ENCODE results near the gene FURIN.
A peak's percentile ranks its signal among the peaks of the same experiment; 100 is the strongest.
"Not testable (repeated sequence)": the region's sequence is repeated elsewhere in the genome, so short reads cannot be mapped to it uniquely, and the experiment has no call there.

FURIN gene

DNA sequence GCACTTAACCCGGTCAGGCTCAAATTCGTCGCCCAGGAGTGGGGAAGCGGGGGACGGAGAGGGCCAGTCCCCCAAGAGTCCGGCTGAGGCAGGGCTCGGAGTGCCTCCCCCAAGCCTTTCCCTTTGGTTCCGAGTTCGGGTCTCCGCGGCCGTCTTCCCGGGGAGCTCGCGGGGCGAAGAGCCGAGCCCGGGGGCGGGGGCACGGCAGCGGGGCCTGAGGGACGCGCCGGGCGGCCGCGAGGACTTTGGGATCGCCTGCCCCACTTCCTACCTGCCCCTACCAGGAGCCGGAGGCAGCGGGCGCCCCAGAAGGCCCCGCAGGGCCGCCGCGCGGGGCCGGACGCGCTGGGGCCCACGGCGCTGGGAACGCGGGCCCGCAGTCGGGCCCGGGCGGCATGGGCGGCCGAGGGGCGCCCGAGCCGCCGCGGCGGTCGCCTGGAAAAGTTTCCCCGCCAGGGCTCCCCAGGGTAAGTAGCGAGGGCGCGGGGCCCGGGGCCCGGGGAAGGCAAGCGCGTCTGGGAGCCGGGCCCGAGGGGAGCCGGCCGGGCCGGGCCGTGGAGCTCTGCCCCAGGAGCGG, 2.8 kb downstream of the FURIN start:
- no peak for DNase-seq

GRCh38 chr15:90871716-90872485, 3.5 kb downstream of the FURIN start:
- peak; percentile 28 for DNase-seq

DNA sequence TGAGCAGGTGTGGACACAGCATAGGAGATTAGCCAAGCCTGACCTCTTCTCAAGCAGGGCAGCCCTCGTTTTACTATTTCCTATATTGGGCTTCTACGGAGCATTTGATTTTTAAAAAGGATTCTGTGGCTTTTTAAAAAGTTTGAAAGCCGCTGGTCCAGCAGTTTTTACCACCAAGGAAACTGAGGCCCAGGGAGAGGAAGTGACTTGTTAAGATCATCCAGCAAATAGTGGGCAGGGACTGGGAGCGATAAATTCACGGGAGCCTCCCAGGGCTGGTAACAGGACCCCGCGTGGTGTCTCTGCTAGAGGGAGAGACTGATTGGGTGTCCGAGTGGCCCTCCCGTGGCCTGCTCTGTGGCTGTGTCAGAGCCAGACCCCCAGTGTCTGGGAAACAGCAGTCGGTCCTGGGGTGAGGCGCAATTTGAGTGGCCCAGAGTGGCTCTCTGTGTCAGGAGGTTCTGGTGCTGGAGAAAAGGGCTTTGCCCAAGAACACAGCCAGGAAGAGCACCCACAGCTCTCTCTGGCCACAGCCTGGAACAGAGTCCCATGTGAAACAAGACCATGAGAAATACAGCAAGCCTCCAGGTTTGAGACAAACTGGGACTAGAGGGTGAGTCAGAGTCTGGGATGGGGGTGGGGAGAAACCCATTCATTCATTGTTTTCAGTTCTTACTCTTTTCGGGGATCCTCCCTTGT, 4.2 kb downstream of the FURIN start:
- DNase-seq: no peak

DNA sequence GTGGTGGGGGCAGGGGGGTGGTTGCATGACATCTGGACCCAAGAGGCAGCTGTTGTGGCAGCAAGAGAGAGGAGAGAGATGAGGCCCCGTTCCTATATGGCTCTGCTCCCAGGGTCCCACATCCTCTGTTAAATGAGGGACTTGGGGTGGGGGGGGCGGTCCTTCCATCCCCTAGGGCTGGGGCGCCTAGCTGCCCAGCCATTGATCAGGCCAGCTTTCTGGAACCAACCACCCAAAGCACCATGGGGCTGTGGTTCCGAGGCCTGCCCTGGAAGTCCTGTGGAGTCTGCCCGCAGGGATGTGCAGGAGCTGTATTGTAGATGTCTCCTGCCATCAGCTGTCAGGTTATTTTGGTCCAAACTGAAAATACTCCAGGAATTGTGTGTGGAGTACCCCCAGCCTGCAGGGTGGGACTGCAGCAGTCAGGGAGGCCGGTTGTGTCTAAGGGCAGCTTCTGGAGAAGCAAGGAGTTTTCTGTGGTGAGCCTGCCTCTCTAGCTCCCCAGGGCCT, 5.2 kb downstream of the FURIN start:
- no peak for DNase-seq

- DNase-seq: no peak
Measured at GRCh38 chr15:90873998-90874605, 5.7 kb downstream of the FURIN start.

DNA sequence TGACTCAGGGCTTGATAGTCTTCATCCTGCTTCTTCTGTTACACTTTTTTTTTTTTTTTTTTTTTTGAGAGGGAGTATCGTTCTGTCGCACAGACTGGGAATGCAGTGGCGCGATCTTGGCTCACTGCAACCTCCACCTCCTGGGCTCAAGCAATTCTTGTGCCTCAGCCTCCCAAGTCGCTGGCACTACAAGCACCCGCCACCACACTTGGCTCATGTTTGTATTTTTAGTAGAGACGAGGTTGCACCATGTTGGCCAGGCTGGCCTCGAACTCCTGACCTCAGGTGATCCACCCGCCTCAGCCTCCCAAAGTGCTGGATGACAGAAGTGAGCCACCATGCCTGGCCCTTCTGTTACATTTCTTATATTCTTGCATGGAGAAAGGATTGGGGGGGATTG, 6.6 kb downstream of the FURIN start:
- DNase-seq: not testable (repeated sequence)

- DNase-seq: no peak
Measured at GRCh38 chr15:90875549-90875981, 7.2 kb downstream of the FURIN start.

- no peak for DNase-seq
Measured at GRCh38 chr15:90876046-90876445, 7.7 kb downstream of the FURIN start.

- DNase-seq: no peak
Measured at GRCh38 chr15:90876512-90877170, 8.3 kb downstream of the FURIN start.

DNA sequence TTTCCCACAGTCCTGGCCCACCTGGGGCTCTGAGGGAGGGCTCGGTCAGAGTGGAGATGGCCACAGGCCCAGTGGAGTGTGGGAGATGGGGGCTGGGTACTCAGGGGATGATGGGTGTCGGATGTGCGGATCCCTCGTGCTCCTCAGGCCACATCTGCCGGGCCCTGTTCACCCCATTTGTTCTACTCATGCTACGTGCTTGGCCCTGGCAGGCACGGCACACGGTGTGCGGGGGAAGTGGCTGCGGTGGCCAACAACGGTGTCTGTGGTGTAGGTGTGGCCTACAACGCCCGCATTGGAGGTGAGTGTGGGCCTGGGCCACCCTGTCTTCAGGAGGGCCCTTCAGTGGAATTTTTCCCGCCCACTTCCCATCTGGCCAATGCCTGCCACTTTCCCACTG, 8.9 kb downstream of the FURIN start:
- no peak for DNase-seq

- no peak for DNase-seq
Measured at GRCh38 chr15:90877996-90878395, 9.6 kb downstream of the FURIN start.

DNA sequence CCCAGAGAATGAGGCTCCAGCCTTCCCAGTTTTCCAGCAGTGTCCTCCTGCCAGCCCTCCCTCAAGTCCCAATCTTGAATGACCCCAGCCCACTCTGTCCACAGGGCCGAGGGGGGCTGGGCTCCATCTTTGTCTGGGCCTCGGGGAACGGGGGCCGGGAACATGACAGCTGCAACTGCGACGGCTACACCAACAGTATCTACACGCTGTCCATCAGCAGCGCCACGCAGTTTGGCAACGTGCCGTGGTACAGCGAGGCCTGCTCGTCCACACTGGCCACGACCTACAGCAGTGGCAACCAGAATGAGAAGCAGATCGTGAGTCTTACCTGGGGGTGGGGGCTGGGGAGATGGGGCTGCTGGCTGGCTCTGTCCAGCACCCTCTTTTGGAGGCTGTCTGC, 10.3 kb downstream of the FURIN start:
- no peak for DNase-seq

DNA sequence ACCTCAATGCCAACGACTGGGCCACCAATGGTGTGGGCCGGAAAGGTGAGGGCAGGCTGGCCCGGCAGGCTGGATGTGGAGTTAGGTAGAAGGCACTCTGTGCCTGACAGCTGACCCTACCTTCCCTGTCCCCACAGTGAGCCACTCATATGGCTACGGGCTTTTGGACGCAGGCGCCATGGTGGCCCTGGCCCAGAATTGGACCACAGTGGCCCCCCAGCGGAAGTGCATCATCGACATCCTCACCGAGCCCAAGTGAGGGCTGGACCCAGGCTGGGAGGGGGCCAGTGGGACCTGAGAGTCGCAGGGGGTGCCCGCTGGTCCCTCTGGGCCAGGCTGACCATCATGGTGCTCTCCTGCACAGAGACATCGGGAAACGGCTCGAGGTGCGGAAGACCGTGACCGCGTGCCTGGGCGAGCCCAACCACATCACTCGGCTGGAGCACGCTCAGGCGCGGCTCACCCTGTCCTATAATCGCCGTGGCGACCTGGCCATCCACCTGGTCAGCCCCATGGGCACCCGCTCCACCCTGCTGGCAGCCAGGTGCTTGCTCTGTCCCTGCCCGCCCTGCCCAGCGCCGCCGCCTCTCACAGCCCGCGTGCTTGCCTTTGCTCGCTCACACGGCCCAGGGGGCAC, 11.5 kb downstream of the FURIN start:
- DNase-seq: no peak

DNA sequence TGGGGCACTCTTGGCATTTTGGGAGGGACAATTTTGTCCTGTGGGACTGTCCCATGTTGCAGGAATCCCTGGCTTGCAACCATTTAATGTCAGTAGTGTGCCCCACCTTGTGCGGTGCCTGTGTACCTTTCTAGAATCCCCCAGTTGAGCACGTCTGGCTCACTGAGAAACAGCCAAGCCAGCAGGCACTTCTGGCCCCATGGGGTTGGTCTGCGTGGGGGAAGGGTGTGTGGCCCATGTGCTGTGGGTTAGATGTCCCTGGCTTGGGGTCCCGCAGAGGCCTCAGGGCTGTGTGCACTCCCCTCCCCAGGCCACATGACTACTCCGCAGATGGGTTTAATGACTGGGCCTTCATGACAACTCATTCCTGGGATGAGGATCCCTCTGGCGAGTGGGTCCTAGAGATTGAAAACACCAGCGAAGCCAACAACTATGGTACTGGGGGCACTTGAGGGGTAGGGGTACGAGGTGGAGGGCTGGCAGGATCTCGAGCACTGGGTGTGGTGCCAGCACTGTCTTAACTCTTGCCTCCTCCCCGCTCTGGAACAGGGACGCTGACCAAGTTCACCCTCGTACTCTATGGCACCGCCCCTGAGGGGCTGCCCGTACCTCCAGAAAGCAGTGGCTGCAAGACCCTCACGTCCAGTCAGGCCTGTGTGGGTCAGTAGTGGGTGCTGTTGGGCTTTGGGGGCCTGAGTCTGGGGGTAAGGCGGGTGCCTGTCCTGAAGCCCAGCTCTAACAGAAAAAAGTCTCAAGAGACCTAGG, 12.2 kb downstream of the FURIN start:
- no peak for DNase-seq

DNA sequence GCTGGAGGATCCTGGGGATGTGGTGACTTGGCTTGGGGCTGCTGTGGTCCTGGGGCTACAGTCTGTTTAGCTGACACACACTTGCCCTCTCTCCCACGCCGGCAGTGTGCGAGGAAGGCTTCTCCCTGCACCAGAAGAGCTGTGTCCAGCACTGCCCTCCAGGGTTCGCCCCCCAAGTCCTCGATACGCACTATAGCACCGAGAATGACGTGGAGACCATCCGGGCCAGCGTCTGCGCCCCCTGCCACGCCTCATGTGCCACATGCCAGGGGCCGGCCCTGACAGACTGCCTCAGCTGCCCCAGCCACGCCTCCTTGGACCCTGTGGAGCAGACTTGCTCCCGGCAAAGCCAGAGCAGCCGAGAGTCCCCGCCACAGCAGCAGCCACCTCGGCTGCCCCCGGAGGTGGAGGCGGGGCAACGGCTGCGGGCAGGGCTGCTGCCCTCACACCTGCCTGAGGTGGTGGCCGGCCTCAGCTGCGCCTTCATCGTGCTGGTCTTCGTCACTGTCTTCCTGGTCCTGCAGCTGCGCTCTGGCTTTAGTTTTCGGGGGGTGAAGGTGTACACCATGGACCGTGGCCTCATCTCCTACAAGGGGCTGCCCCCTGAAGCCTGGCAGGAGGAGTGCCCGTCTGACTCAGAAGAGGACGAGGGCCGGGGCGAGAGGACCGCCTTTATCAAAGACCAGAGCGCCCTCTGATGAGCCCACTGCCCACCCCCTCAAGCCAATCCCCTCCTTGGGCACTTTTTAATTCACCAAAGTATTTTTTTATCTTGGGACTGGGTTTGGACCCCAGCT, 13.0 kb downstream of the FURIN start:
- DNase-seq: no peak

GRCh38 chr15:90881978-90882721, 13.8 kb downstream of the FURIN start:
- DNase-seq: no peak

DNA sequence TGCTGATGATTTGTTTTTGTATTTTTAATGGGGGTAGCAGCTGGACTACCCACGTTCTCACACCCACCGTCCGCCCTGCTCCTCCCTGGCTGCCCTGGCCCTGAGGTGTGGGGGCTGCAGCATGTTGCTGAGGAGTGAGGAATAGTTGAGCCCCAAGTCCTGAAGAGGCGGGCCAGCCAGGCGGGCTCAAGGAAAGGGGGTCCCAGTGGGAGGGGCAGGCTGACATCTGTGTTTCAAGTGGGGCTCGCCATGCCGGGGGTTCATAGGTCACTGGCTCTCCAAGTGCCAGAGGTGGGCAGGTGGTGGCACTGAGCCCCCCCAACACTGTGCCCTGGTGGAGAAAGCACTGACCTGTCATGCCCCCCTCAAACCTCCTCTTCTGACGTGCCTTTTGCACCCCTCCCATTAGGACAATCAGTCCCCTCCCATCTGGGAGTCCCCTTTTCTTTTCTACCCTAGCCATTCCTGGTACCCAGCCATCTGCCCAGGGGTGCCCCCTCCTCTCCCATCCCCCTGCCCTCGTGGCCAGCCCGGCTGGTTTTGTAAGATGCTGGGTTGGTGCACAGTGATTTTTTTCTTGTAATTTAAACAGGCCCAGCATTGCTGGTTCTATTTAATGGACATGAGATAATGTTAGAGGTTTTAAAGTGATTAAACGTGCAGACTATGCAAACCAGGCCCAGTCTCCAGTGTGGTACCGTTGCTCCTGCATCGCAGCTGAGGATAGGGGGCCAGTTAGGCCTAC, 14.6 kb downstream of the FURIN start:
- no peak for DNase-seq

GRCh38 chr15:90883526-90883975, 15.2 kb downstream of the FURIN start:
- DNase-seq: no peak

Measured in 8988T (cell line).